ENCODE results near the gene CALY.

GRCh38 chr10:133276100-133276434, 60.6 kb downstream of the CALY start:
- TF ChIP-seq CTCF (IDR thresholded peaks at IDR 0.05) (no peak), POLR2A (IDR thresholded peaks at IDR 0.05) (no peak)
